ENCODE results near the gene RAD51B.

RAD51B gene

DNA sequence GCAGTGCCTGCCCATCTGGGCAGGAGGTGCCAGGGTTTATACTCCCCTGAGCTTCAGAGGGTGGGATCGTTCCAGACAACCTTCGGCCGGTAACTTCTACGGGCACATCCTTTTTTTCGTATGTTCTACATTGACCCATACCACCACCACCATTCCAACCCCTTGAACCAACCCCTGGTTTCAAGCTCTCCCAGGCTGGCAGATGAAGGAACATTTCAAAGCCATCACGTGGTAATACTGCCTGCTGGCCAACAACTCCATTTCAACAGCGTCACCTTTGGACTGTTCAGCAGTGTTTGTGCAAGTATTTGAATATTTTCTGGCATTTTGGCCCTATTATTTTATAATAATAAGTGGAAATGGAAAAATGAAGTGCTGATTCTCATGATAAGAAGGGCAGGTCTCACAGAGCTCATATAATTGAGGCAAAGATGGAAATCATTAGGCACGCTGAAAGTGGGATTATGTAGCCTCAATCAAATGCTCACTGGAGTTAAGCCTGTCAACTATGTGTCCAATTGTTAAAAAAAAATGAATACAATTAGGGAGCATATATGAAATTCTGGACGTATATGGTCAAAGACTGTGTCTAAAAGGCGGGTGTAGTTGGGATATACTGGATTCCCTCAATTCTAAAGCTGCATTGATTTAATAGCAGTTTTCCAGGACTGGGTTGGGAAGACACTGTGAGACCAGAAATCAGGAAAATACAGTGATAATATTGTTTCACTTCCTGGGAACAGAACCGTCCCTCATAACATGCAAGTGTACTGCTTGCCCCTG lies 811.2 kb downstream of the RAD51B start:
- H3K4me3 ChIP-seq (replicated peaks; ENCODE audit: insufficient read depth, low read length) = no peak overlapping the region
- H3K27ac ChIP-seq (replicated peaks) = no peak overlapping the region
- DNase-seq (ENCODE audit: low read depth in 1 of 2, low spot score in 1 of 2) = no peak
- no peak for TF ChIP-seq CTCF (IDR thresholded peaks at IDR 0.05; ENCODE audit: insufficient read depth, low read length)
- no peak for TF ChIP-seq POLR2AphosphoS5 (IDR thresholded peaks at IDR 0.05; ENCODE audit: low read depth)
- H3K27me3 ChIP-seq (ENCODE audit: insufficient read depth, poor library complexity, severe bottlenecking) = no peaks in the 10 kb centered on the region

GRCh38 chr14:68631394-68632053 lies 811.9 kb downstream of the RAD51B start:
- TF ChIP-seq CTCF (IDR thresholded peaks at IDR 0.05; ENCODE audit: insufficient read depth, low read length) = no peak
- TF ChIP-seq POLR2AphosphoS5 (IDR thresholded peaks at IDR 0.05; ENCODE audit: low read depth) = no peak
- TF ChIP-seq SPI1 (IDR thresholded peaks at IDR 0.05; ENCODE audit: borderline replicate concordance, low read depth) = no peak
- TF ChIP-seq REST (IDR thresholded peaks at IDR 0.05; ENCODE audit: insufficient replicate concordance, low read depth) = no peak
- TF ChIP-seq GABPA (IDR thresholded peaks at IDR 0.05; ENCODE audit: low read depth) = no peak
- Histone ChIP-seq H3K27me3 (ENCODE audit: insufficient read depth, poor library complexity, severe bottlenecking) (no peaks in the 10 kb centered on the region), H3K4me3 (replicated peaks; ENCODE audit: insufficient read depth, low read length) (no peak overlapping the region), H3K27ac (replicated peaks) (no peak overlapping the region)
- no peak for DNase-seq (ENCODE audit: low read depth in 1 of 2, low spot score in 1 of 2)

GRCh38 chr14:68632054-68632895 lies 812.7 kb downstream of the RAD51B start:
- Histone ChIP-seq H3K27me3 (ENCODE audit: insufficient read depth, poor library complexity, severe bottlenecking) (no peaks in the 10 kb centered on the region), H3K4me3 (replicated peaks; ENCODE audit: insufficient read depth, low read length) (no peak overlapping the region), H3K27ac (replicated peaks) (no peak overlapping the region)
- no peak for DNase-seq (ENCODE audit: low read depth in 1 of 2, low spot score in 1 of 2)
- TF ChIP-seq REST (IDR thresholded peaks at IDR 0.05; ENCODE audit: insufficient replicate concordance, low read depth) (no peak), POLR2AphosphoS5 (IDR thresholded peaks at IDR 0.05; ENCODE audit: low read depth) (no peak), GABPA (IDR thresholded peaks at IDR 0.05; ENCODE audit: low read depth) (no peak), CTCF (IDR thresholded peaks at IDR 0.05; ENCODE audit: insufficient read depth, low read length) (no peak), SPI1 (IDR thresholded peaks at IDR 0.05; ENCODE audit: borderline replicate concordance, low read depth) (no peak)

All from HL-60 (cell line).